Measurements from ENCODE around the gene RALGPS2. TPM values are rescaled to one million over a fixed set of nuclear protein-coding genes. Genes with fewer than 3 reads are reported as not detected.

Gene RALGPS2
- total and polyA plus RNA-seq, 2 of the 13 experiments (the other 11 are each of a cell fraction or from before 2014, with no cell fraction given) = 15.6 to 36.0 TPM

GRCh38 chr1:178969226-178969987 is 244.4 kb downstream of the RALGPS2 start (continued):
- TF ChIP-seq ZNF646 (CRISPR knock-in tag; IDR thresholded peaks at IDR 0.05) = no peak
- TF ChIP-seq ADNP (CRISPR knock-in tag; IDR thresholded peaks at IDR 0.05) = no peak

GRCh38 chr1:178970184-178970583 is 245.1 kb downstream of the RALGPS2 start:
- Histone ChIP-seq H3K4me3 (replicated peaks in 1 of 3; ENCODE audit: insufficient read depth in 1 of 3, low read depth in 2 of 3, low read length in 3 of 3) (no peak overlapping the region), H3K27ac (ENCODE audit: extremely low read length, insufficient read depth, low read length) (no peak overlapping the region), H2AFZ (ENCODE audit: low read length) (no peak overlapping the region), H4K20me1 (ENCODE audit: insufficient read depth, low read length) (no peaks in the 10 kb centered on the region), H3K36me3 (replicated peaks in 1 of 2; ENCODE audit: control insufficient read depth in 1 of 2, insufficient read depth in 2 of 2, low read length in 2 of 2) (no peaks in the 10 kb centered on the region), H3K9ac (ENCODE audit: insufficient read depth, low read depth, low read length) (no peak overlapping the region), H3K79me2 (ENCODE audit: insufficient read depth, low read length) (no peaks in the 10 kb centered on the region), H3K4me1 (ENCODE audit: insufficient read depth, low read length) (peaks cover 19% of the 10 kb centered on the region), H3K9me3 (ENCODE audit: low read length) (peaks cover under 1% of the 10 kb centered on the region; the same call in 1 of the 2 replicates), H3K27me3 (ENCODE audit: control insufficient read depth in 1 of 2, insufficient read depth in 2 of 2, low read length in 2 of 2) (no peaks in the 10 kb centered on the region; a peak in 1 of 5 replicates), H3K4me2 (ENCODE audit: low read depth, low read length) (no peak overlapping the region)
- DNase-seq (ENCODE audit: low spot score) (no peak), ATAC-seq (no peak), FAIRE-seq (no peak)
- CTCF ChIA-PET (ENCODE audit: low intra/inter-chr PET ratio, low total read pairs) = no interaction called here
- BruUV-seq (replicated peaks) = no TSS peak
- WGBS (ENCODE audit: low lambda C conversion rate) = 34% methylated on average over 5 of the region's 5 CpGs
- in situ Hi-C loops (cut with HindIII; ENCODE audit: extremely low pct_ligation_motif_present, low pct_unique_long_range_greater_than_20kb) (no loop called here), intact Hi-C loops (cut with micrococcal nuclease; ENCODE audit: unreplicated experiment) (no loop called here)
- POLR2A ChIA-PET = no interaction called here
- TF ChIP-seq MEF2D (CRISPR knock-in tag; IDR thresholded peaks at IDR 0.05) (no peak), ZNF138 (CRISPR knock-in tag; IDR thresholded peaks at IDR 0.05; ENCODE audit: low read depth) (no peak), ZSCAN30 (CRISPR knock-in tag; IDR thresholded peaks at IDR 0.05) (no peak), BRF2 (CRISPR knock-in tag; IDR thresholded peaks at IDR 0.05) (no peak), PCBP2 (optimal IDR thresholded peaks at IDR 0.05; ENCODE audit: low read depth, low read length, poor library complexity, severe bottlenecking) (no peak), ZC3H13 (CRISPR knock-in tag; IDR thresholded peaks at IDR 0.05) (no peak), MED8 (CRISPR knock-in tag; IDR thresholded peaks at IDR 0.05; ENCODE audit: insufficient replicate concordance) (no peak), THRA (CRISPR knock-in tag; IDR thresholded peaks at IDR 0.05; ENCODE audit: borderline replicate concordance) (no peak), FOXP4 (CRISPR knock-in tag; IDR thresholded peaks at IDR 0.05) (no peak)

Data from HepG2 (cell line).